Astrocyte (in vitro differentiated cells and primary cell): ENCODE results near the gene NUMB. TPM values are rescaled to one million over a fixed set of nuclear protein-coding genes. Genes with fewer than 3 reads are reported as not detected.

Experiments used
- DNase-seq: peaks from one replicate; pipeline ENCODE4 v3.0.0-alpha.2; 2010; ENCODE audit warnings: low read depth
- FAIRE-seq: peaks from 2 replicates; lab custom pipeline; 2011; peaks lifted over from hg19 to GRCh38; lab: Jason Lieb, UNC
- H2AFZ ChIP-seq: 2 replicates; pipeline ENCODE4 v1.6.0; 2012; ENCODE audit warnings: low read depth, low read length, inconsistent platforms
- H3K27ac ChIP-seq: 2 replicates; pipeline ENCODE4 v1.5.1; 2011; ENCODE audit warnings: low read depth, low read length, inconsistent platforms
- H3K27me3 ChIP-seq: 2 replicates; pipeline ENCODE4 v1.6.0; 2011; ENCODE audit warnings: low read length, inconsistent platforms; ENCODE audit not compliant: insufficient read depth
- H3K36me3 ChIP-seq: 2 replicates; pipeline ENCODE4 v1.5.1; 2011; ENCODE audit warnings: low read length, inconsistent platforms; ENCODE audit not compliant: insufficient read depth
- H3K4me1 ChIP-seq: 2 replicates; pipeline ENCODE4 v1.5.1; 2011; ENCODE audit warnings: low read length, inconsistent platforms; ENCODE audit not compliant: insufficient read depth
- H3K4me2 ChIP-seq: 2 replicates; pipeline ENCODE4 v1.6.0; 2012; ENCODE audit warnings: low read length, inconsistent platforms
- H3K4me3 ChIP-seq: 2 replicates; pipeline ENCODE4 v1.5.1; 2011; ENCODE audit warnings: low read depth, mild to moderate bottlenecking, low read length, inconsistent platforms; ENCODE audit not compliant: insufficient read depth
- H3K79me2 ChIP-seq: 2 replicates; pipeline ENCODE4 v1.6.0; 2012; ENCODE audit warnings: mild to moderate bottlenecking, low read length, inconsistent platforms; ENCODE audit not compliant: insufficient read depth
- H3K9ac ChIP-seq: 2 replicates; pipeline ENCODE4 v1.6.0; 2012; ENCODE audit warnings: mild to moderate bottlenecking, low read length, inconsistent platforms
- H3K9me3 ChIP-seq: 2 replicates; pipeline ENCODE4 v1.5.1; 2012; ENCODE audit warnings: low read depth, mild to moderate bottlenecking, low read length, inconsistent platforms; ENCODE audit not compliant: insufficient read depth
- H4K20me1 ChIP-seq: 2 replicates; pipeline ENCODE4 v1.6.0; 2012; ENCODE audit warnings: low read length, inconsistent platforms; ENCODE audit not compliant: insufficient read depth
- H3K27ac Mint-ChIP-seq: one replicate; pipeline ENCODE4 v1.8.0; 2021; ENCODE audit warnings: mild to moderate bottlenecking, mixed read lengths; ENCODE audit not compliant: unreplicated experiment
- H3K27me3 Mint-ChIP-seq: one replicate; pipeline ENCODE4 v1.8.0; 2021; ENCODE audit warnings: low read depth, mixed read lengths; ENCODE audit not compliant: unreplicated experiment
- H3K36me3 Mint-ChIP-seq: one replicate; pipeline ENCODE4 v1.8.0; 2021; ENCODE audit warnings: low read depth, mixed read lengths; ENCODE audit not compliant: unreplicated experiment
- H3K4me1 Mint-ChIP-seq: one replicate; pipeline ENCODE4 v1.8.0; 2021; ENCODE audit warnings: low read depth, mixed read lengths; ENCODE audit not compliant: unreplicated experiment
- H3K4me3 Mint-ChIP-seq: one replicate; pipeline ENCODE4 v1.8.0; 2021; ENCODE audit warnings: mild to moderate bottlenecking, moderate library complexity, mixed read lengths; ENCODE audit not compliant: unreplicated experiment
- H3K9me3 Mint-ChIP-seq: one replicate; pipeline ENCODE4 v1.8.0; 2021; ENCODE audit warnings: mild to moderate bottlenecking, mixed read lengths; ENCODE audit not compliant: unreplicated experiment
- CTCF ChIP-seq: IDR thresholded peaks from 2 replicates; pipeline ENCODE4 v1.5.1; 2011; ENCODE audit warnings: low read depth, mild to moderate bottlenecking, inconsistent platforms, low read length, moderate library complexity; ENCODE audit not compliant: insufficient read depth
- EZH2 ChIP-seq: IDR thresholded peaks from 2 replicates; pipeline ENCODE4 v1.6.1; 2012; ENCODE audit warnings: mild to moderate bottlenecking, low read length, inconsistent platforms; ENCODE audit not compliant: insufficient read depth
- total RNA-seq: library from RNA; stranded (reverse); gene quantifications from 2 replicates; pipeline ENCODE4 v1.2.1, GENCODE V29; 2021

Gene NUMB
- total RNA-seq, 1 donor from 2014 or later, result 93.9 TPM

- H3K4me1 Mint-ChIP-seq, result peaks cover 11% of the 10 kb centered on the region
These were observed 132.6 kb downstream of the NUMB start for GRCh38 chr14:73325630-73326299.

GRCh38 chr14:73325063-73325462 is 133.3 kb downstream of the NUMB start:
- Histone ChIP-seq H3K9me3 (no peaks in the 10 kb centered on the region), H3K9ac (no peak overlapping the region), H2AFZ (no peak overlapping the region), H3K79me2 (peaks cover 11% of the 10 kb centered on the region), H3K4me1 (no peaks in the 10 kb centered on the region), H3K27ac (no peak overlapping the region), H4K20me1 (peaks cover 32% of the 10 kb centered on the region), H3K4me3 (no peak overlapping the region), H3K27me3 (no peaks in the 10 kb centered on the region), H3K4me2 (no peak overlapping the region), H3K36me3 (no peaks in the 10 kb centered on the region)
- peaks cover 7% of the 10 kb centered on the region for H3K36me3 Mint-ChIP-seq
- no peaks in the 10 kb centered on the region for H3K27me3 Mint-ChIP-seq
- FAIRE-seq (no peak), DNase-seq (no peak)
- H3K9me3 Mint-ChIP-seq, result no peaks in the 10 kb centered on the region
- H3K4me1 Mint-ChIP-seq, result peaks cover 11% of the 10 kb centered on the region
- no peak overlapping the region for H3K4me3 Mint-ChIP-seq
- H3K27ac Mint-ChIP-seq, result no peak overlapping the region
- TF ChIP-seq EZH2 (no peak), CTCF (no peak)

More at GRCh38 chr14:73325630-73326299, 132.6 kb downstream of the NUMB start:
- Histone ChIP-seq H2AFZ (no peak overlapping the region), H3K36me3 (no peaks in the 10 kb centered on the region), H3K4me3 (no peak overlapping the region), H3K4me2 (no peak overlapping the region), H4K20me1 (peaks cover 32% of the 10 kb centered on the region), H3K79me2 (peaks cover 11% of the 10 kb centered on the region), H3K4me1 (no peaks in the 10 kb centered on the region), H3K27me3 (no peaks in the 10 kb centered on the region), H3K27ac (no peak overlapping the region), H3K9ac (no peak overlapping the region), H3K9me3 (no peaks in the 10 kb centered on the region)
- Mint-ChIP-seq H3K9me3 (no peaks in the 10 kb centered on the region), H3K36me3 (peaks cover 7% of the 10 kb centered on the region), H3K27me3 (no peaks in the 10 kb centered on the region), H3K4me3 (no peak overlapping the region), H3K27ac (no peak overlapping the region)
- FAIRE-seq (no peak), DNase-seq (no peak)
- TF ChIP-seq EZH2, result no peak
- no peak for TF ChIP-seq CTCF

- Histone ChIP-seq H3K4me1 (no peaks in the 10 kb centered on the region), H3K4me2 (no peak overlapping the region), H3K9ac (no peak overlapping the region), H3K27me3 (no peaks in the 10 kb centered on the region), H3K36me3 (no peaks in the 10 kb centered on the region), H2AFZ (no peak overlapping the region), H3K9me3 (no peaks in the 10 kb centered on the region), H3K4me3 (no peak overlapping the region), H3K79me2 (peaks cover 11% of the 10 kb centered on the region), H3K27ac (no peak overlapping the region), H4K20me1 (peaks cover 32% of the 10 kb centered on the region)
- no peak for TF ChIP-seq EZH2
- no peak for TF ChIP-seq CTCF
- Mint-ChIP-seq H3K27me3 (no peaks in the 10 kb centered on the region), H3K4me3 (no peak overlapping the region), H3K4me1 (peaks cover 9% of the 10 kb centered on the region), H3K9me3 (no peaks in the 10 kb centered on the region), H3K36me3 (peaks cover 6% of the 10 kb centered on the region), H3K27ac (no peak overlapping the region)
- FAIRE-seq (no peak), DNase-seq (no peak)
These were observed 133.8 kb downstream of the NUMB start for GRCh38 chr14:73324533-73324932.
